GM19463 (cell line): ENCODE results near the gene GPR37L1.

Experiments
- ATAC-seq: cut with Tn5 transposase; IDR thresholded peaks from one replicate; pipeline ENCODE4 v1.9.1; 2021; ENCODE audit warnings: mild to moderate bottlenecking, moderate library complexity; ENCODE audit not compliant: unreplicated experiment

The GPR37L1 gene

DNA sequence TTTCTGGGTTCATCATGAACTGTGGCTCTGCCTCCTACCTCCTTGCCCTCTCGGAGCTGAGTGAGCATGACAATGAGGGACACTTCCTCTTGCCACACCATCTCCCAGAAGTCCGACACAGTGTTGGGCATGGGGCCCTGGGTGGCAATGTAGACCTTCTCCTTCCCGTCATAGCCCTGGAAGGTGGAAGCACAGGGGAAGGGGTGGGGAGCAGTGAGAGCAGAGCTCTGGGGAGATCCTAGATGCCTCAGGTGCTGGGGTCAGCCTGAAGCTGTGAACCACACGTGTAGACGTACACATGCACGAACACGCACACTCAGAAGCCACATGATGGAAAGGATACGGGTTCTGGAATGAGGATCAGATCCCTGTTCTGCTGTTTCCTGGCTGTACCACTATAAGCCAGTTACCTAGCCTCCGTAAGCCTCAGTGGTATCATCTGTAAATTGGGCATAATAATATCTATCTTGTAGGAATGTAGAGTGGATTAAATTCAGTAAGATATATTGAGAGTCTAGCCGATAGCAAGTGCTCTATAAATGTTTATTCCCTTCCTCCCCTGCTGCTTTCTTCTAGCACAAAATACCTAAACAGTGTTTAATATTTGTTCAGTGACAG is 31.5 kb downstream of the GPR37L1 start:
- ATAC-seq: no peak

GRCh38 chr1:202154766-202155477 is 32.2 kb downstream of the GPR37L1 start:
- ATAC-seq: no peak

DNA sequence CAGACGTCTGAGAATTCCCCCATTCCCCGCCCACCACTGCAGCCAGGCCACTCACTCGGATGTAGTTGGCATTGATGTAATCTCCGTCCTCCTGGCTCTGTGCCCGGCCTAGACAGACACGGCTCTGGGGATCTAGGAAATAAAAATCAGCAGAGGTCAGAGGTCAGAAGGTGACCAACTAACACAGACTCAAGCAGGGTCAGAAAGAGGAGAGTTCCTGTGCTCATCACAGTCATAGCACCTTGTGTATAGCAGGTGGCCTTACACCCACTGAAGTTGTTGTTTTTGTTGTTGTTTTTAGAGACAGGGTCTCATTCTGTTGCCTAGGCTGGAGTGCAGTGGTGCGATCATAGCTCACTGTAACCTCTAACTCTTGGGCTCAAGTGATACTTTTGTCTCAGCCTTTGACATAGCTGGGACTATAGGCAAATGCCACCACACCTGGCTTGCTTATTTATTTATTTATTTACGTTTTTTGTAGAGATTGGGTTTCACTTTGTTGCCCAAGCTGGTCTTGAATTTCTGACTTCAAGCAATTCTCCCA is 32.8 kb downstream of the GPR37L1 start:
- no peak for ATAC-seq

DNA sequence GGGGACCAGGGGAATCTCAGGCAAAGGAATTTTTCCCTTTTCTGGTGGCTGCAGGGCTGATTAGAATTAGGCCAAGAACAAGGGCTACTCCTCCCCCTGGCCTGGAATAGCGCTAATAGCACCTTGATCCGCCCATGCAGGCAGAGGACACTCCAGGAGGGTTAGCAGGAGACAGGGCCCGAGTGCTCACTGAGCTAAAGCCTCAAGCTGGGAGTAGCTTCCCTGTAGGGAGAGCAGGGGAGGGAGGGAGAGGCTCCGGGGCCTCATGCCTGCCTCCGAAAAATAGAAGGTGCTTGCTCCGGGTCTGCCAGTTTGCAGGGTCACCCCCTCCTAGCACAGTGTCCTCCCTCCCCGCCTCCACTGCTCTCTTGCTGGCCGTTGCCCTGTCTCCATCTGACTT is 33.9 kb downstream of the GPR37L1 start:
- no peak for ATAC-seq

GRCh38 chr1:202157945-202158344 is 35.2 kb downstream of the GPR37L1 start:
- ATAC-seq: no peak

- ATAC-seq: no peak
Measured at GRCh38 chr1:202158810-202159533, 36.3 kb downstream of the GPR37L1 start.

DNA sequence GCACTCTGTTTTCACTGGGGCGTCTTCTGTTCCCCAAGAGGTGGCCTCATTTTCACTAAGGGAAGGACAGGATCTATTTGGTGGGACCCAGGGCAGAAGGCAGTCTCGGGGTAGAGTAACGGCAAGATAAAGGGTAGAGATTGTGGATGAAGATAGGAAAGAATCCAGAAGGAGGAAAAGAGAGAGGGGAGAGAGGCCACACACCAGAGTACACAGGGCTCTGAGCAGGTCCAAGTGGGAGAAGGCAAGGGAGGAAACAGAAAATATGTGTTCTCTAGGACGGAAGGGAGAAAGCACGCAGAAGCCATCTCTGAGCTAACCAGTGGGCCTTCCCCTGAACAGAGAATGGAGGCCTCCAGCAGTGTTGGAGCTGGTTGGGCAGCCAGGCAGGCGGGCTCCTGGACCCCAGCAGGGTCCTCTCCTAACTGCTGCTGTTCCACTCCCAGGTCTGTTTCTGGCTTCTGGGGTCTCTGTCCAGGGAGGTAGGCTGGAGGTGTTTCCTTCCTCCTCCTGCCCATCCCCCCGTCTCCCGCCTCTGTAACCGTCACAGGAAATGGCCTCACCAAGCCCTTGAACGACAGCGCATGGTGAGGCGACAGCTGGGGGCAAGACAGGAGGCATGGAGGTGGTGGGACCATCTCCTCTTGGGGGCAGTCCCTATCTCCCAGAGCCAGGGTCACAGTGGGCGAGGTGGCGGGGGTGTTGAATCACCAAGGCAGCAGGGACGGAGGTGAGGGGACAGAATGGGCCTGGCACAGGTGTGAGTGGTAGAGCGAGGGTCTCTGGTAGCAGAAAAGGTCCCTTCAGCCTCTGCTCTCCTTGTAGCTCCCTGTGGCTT is 37.0 kb downstream of the GPR37L1 start:
- no peak for ATAC-seq

- ATAC-seq: peak; percentile 54
Measured at GRCh38 chr1:202160377-202160940, 37.7 kb downstream of the GPR37L1 start, which contains the start of gene PTPN7. TSS of gene PTPN7 (minus strand) at chr1:202160602. CDS start at chr1:202159402, 1,200 bp downstream.

DNA sequence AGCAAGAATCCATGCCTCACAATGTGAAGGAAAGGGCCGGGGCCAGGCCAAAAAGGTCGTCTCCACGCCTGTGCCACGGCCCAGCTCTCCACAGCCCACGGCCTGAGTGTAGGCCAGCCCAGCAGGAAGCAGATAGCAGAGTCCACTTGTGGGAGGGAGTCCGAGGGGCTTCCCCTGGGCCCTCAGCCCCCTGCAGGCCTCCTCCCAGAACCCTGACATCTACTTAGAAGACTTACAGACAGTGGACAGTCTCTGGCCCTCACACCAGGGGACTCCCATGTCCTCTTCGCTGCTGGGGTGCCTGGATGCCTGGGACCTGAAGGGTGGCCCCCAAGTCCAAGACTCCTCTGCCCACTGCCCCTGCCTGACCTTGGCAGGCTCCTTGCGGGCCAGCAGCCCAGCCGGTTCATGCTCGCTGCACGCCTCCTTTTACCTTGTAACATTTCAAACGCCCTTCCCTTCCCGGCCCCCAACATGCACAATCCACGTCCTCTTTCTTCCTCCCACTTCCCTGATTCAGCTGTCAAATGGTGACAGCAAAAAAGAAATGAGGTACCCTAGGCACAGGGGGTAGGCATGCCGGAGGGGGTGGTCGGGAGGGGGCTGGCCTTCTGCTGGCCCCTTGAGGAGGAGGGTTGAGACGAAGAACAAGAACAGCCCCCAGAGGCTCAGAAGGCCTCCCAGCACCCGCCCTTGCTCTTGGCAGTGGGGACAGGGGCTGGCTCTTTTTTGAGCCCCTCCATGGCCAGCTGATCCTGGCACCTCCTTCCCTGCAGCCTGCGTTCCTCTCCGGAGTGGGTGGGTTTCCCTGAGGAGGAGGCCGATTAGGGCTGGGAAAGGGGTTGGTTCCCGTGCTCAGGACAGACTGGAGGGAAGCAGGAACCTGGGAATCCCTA is 38.7 kb downstream of the GPR37L1 start:
- no peak for ATAC-seq

DNA sequence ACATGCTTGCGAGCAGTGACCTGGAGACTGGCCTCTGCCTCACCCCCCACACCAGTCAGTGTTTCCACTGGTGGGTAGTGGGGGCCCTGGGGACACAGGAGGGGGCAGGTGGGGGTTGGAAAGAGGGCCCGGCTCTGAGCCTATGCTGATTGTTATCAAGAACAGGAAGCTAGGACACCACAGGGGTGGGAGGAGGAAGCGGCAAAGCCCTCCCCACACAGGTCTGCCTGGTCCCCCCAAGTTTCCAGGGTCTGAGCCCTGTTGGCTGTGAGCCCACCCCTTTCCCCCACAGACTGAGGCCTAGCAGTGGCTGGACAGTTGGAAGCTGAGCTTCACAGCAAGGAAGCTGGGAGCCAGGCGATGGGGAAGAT is 39.3 kb downstream of the GPR37L1 start:
- ATAC-seq: peak; percentile 32

DNA sequence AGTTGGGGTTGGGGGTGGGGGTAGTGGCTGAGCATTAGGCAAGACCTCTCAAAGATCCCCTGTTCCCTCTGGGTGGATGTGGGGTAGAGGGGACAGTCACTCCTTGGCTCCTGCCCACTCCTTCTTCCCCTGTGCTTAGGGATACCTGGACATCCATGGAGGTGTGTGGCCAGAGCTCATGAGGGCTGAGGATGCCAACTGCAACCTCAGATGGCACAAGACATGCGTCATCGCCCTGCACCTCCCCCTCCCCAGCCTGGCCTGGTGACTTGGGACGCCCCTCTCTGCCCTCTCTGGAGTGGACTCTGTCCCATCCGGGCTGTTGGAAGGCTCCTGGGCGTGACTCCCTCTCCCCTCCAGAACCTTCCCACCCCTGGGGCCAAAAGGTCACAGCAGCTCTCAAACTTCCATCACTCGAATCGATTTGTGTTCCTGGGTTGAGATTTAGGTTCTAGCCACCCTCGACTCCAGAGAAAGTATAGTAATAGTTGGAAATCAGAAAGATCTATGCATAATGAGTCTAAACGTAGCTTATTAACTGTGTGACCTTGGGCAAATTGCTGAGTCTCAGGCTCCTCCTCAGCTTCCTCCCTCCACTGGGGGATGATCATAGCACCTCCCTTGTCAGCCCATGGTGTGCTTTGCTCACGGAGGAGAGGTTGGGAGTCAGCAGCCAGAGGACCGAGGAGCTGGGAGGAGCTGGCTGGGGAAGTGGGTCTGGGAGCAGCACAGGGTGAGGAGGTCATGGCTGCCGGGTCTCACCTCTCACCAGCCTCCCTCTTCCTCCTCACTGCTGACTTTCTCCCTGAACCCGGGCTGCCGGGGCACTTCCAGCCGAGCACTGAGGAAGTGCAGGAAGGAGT is 39.9 kb downstream of the GPR37L1 start:
- ATAC-seq: no peak

- ATAC-seq: no peak
Measured at GRCh38 chr1:202163281-202164270, 40.9 kb downstream of the GPR37L1 start.

DNA sequence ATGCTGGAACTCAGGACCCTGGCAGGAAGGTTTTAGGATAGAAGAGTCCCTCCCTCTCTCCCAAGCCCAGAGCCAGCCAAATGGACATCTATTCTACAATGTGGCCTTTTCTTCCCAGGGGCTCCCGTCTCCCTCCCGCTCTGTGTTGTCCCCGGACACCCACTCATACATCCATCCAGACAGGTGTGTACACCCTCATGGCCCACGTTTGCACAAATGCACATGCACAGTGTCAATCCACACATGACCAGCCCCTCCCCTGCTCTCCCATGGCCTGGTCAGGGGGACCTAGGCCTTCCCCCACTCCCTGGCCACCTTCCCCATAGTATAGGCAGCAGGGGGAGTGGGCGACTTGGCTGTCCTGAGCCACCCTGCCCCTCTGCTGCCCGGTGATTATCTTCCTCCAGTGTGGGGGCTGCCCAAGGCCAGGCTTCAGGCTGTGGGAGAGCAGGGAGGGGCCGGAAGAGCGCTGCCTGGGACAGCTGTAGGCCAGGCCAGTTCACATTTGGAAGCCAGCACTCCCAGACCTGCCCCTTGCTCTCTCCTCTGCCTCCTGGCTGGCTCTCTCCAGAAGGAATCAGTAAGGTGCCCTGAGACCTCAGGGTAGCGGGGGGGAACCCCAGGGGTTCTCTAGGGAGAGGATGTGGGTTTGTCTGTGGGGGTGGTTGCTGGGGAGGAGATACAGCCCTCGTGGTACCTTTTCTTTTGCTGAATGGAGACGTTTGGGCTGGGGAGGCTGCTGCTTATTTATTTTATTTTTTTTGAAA is 41.7 kb downstream of the GPR37L1 start:
- ATAC-seq: peak; percentile 49

DNA sequence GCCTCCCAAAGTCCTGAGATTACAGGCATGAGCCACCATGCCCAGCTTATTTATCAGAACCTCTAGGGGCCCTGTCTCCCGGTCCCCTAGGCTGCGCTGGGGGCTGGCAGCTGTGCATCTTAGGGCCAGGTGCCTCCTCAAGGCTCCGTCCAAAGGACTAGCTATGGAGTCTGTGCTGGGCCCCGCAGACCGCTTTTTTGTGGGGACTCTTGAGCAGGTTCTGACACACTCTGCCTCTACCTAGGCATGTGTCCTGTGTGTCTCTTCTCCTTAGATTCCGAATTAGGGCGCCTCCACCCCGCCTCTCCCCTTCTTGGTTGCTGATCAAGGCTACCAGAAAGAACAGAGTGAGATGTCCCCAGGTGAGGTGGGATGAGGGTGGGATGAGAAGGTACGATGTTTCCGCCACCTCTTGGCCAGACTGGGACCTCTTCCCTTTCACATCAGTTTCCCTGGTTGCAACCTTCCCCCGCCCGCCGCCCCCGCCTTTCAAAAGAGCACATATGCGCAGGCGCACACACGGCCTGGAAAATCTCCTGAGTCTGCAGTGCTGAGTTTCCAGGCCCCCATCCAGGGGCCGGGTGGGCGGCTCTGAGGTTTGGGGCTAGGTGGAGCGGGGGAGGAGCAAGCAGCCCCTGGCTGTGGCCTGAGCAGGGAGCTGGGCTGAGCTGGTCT is 42.7 kb downstream of the GPR37L1 start:
- ATAC-seq: no peak

DNA sequence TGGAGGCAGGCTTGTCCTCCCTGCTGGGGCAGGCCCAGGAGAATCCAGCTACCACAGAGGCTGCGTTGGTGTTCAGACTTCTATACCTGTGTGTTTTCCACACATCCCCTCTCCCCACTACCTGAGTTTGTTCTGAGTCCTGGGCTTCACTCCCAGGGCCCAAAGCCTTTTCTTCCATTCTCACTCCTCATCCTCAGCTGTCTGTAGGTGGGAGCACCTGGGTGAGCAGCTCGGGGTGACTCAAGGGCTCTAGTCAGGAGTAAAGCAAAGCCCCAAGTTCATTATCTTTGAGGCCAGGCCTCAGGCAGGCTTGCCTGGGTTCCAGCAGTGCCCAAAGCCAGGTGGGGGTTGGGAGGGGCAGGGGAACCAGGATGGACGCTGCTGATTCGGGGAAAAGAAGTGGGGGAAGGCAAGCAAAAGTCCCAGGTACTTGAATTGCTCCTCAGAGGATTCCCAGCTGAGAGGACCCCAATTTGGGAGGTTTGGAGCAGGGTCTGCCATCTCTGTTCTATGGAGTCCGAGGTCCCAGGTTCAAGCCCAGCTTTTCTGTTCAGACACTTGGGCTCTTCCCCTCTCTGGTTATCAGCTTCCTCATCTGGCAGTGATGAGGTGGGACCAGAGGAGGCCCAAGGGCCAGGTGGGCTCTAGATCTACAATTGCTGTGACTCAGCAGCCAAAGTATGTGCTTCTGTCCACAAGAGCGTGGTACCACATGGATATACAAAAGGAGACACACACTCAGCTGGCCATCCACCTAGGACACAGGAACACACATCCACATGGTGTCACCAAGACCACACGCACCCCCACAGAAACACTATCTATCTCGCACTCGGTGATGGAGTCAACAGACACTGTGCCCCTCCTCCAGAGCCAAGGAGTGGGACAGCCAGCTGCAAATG is 43.5 kb downstream of the GPR37L1 start:
- ATAC-seq: no peak
